Esophagus (tissue), 2 donors: ENCODE data around the gene NMNAT3. TPM values are rescaled to one million over a fixed set of nuclear protein-coding genes. Genes with fewer than 3 reads are reported as not detected.

ENCODE experiments used
- H3K27ac ChIP-seq, 2 donors: one replicate each; pipeline ENCODE4 v1.5.1; 2013; ENCODE audit warnings: low read depth in 2 of 2, mild to moderate bottlenecking in 2 of 2, inconsistent platforms in 1 of 2, low read length in 1 of 2, moderate library complexity in 1 of 2
- H3K27me3 ChIP-seq, 2 donors: one replicate each; pipeline ENCODE4 v1.6.1; 2013; ENCODE audit warnings: low read length in 2 of 2, control low read depth in 1 of 2, mild to moderate bottlenecking in 1 of 2; ENCODE audit not compliant: insufficient read depth in 2 of 2, control insufficient read depth in 1 of 2
- H3K36me3 ChIP-seq, 2 donors: one replicate each; pipeline ENCODE4 v1.6.1; 2013; ENCODE audit warnings: low read length in 1 of 2; ENCODE audit not compliant: control insufficient read depth in 2 of 2, insufficient read depth in 2 of 2
- H3K4me1 ChIP-seq, 2 donors: one replicate each; pipeline ENCODE4 v1.6.1; 2013; ENCODE audit warnings: low read length in 1 of 2; ENCODE audit not compliant: control insufficient read depth in 2 of 2, insufficient read depth in 2 of 2
- H3K4me3 ChIP-seq, 2 donors: one replicate each; pipeline ENCODE4 v1.5.1; 2013; ENCODE audit warnings: low read length in 2 of 2, mild to moderate bottlenecking in 2 of 2, low read depth in 1 of 2, moderate library complexity in 1 of 2
- H3K9me3 ChIP-seq, 2 donors: one replicate each; pipeline ENCODE4 v1.6.1; 2013; ENCODE audit warnings: mild to moderate bottlenecking in 2 of 2, low read depth in 1 of 2, low read length in 1 of 2, moderate library complexity in 1 of 2; ENCODE audit not compliant: control insufficient read depth in 2 of 2, insufficient read depth in 1 of 2
- WGBS, 2 donors: extraction: QIAGEN DNeasy Blood & Tissue Kit; methylation state at CpG; one replicate each; pipeline ENCODE4 v1.1.7; 2013; 5-methylcytosine and 5-hydroxymethylcytosine counted together
- polyA plus RNA-seq, 2 donors: library from polyadenylated mRNA; stranded (reverse); fragments of 200-250 nt; gene quantifications; one replicate each; pipeline ENCODE4 v1.2.3, GENCODE V29; 2013
- donor health status: healthy with polysubstance abuse.
- donor health status: Bipolar disorder and iron deficiency.

The NMNAT3 gene
- polyA plus RNA-seq, 2 donors = 2.1 to 4.6 TPM

- Histone ChIP-seq H3K4me1 (peaks cover 0 to 1% of the 10 kb centered on the region in 2 donors), H3K36me3 (no peaks in the 10 kb centered on the region), H3K27me3 (no peaks in the 10 kb centered on the region), H3K27ac (no peak overlapping the region), H3K4me3 (no peak overlapping the region), H3K9me3 (no peaks in the 10 kb centered on the region)
These were observed 130.1 kb downstream of the NMNAT3 start for GRCh38 chr3:139547666-139548065.

DNA sequence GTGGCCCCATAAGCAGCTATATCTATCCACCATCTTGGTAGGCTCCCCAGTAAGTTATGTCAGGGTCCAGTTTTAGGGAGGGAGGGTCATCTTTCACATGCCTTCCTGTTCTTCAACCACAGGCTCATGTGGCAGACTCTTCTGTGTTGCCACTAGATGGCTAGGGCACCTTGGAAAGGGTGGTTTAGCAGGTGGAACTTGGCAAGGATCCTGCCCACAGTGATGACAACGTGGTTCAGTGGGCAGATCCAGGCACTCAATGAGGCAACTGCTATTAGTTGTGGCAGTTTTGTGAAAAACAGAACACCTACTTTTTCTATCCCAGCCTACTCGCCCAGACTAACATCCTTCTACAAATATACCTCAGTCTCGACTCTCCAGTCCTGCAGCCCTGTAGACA is 131.0 kb downstream of the NMNAT3 start:
- H3K27me3 ChIP-seq = no peaks in the 10 kb centered on the region
- H3K36me3 ChIP-seq = no peaks in the 10 kb centered on the region
- no peak overlapping the region for H3K27ac ChIP-seq
- 79 to 81% methylated on average over 3 of the region's 3 CpGs for WGBS, 2 donors
- no peak overlapping the region for H3K4me3 ChIP-seq
- no peaks in the 10 kb centered on the region for H3K9me3 ChIP-seq
- no peaks in the 10 kb centered on the region for H3K4me1 ChIP-seq

DNA sequence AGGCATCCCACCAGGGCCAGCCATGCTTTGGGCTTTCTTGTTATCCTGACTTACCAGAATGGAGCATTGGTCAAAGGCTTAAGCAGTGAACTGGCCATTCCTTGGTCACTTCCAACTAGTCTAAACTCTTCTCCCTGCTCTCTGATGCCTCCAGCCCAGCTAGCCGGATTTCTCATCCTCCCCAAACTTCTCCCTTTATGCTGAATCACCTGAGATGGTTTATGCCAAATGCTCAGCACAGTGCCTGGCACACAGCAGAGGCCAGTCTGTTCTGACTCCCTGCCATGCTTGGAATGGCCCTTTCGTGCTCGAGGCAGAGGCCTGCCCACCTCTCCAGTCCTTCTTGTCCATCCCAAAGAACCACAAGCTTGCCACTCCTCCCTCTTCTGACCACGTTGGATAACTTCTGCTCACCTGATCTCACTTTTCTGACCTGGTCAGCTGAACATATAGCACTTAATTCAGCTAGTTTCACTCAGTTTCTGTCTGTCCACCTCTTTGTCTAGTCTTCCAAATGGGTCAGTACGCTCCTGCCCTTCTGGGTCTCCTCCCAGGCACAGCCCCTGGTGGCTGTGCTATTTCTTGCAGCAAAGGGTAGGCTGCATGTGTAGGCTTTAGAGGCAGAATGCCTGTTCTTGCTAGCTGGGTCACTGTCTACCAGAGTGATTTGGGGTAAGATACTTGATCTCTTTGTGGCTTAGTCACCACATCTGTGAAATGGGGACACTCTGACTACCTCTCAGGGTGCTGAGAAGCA is 136.1 kb downstream of the NMNAT3 start:
- Histone ChIP-seq H3K36me3 (no peaks in the 10 kb centered on the region), H3K4me1 (peaks cover 0 to 6% of the 10 kb centered on the region in 2 donors), H3K27ac (no peak overlapping the region), H3K27me3 (no peaks in the 10 kb centered on the region), H3K9me3 (no peaks in the 10 kb centered on the region), H3K4me3 (no peak overlapping the region)
- WGBS, 2 donors = 89 to 90% methylated on average over 5 of the region's 5 CpGs

DNA sequence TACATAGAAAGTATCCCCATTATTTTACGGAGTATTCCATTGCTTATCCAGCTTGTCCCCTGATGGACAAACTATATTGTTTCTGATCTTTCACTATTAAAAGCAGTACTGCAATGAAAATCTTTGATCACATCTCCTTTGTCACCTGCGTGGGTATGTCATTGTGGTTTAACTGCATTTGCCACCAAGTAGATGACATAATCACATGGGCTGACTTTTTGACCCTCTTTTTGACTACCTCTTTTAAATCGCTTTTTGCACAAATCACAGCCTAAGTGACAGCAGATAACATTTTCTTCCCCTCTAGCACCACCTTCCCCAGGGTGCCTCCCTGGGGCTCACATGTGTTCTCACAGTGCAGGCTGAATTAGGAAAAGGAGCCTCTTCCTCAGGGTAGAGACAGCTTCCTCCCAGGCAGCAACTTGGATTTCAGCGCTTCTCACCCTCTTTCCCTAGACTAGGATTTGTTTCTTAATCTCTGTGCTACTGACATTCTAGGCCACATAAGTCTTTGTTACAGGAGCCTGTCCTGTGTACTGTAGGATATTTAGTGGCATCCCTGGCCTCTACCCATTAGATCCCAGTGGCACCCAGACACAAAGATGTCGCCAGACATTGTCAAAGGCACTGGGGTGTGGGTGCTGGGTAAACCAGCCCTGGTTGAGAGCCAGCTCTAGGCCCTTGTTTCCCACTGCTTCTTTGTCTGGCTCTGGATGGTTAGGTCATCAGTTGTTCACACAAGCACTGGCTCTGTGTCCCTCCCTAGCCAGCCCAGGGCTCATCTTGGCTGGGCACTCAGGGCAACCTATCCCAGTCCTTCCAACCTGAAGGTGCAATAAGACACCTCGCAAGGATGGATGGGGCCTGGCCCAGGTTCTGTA is 136.9 kb downstream of the NMNAT3 start:
- 78 to 80% methylated on average over 6 of the region's 6 CpGs for WGBS, 2 donors
- H3K27me3 ChIP-seq = no peaks in the 10 kb centered on the region
- no peaks in the 10 kb centered on the region for H3K9me3 ChIP-seq
- H3K36me3 ChIP-seq = no peaks in the 10 kb centered on the region
- H3K4me3 ChIP-seq = no peak overlapping the region
- H3K27ac ChIP-seq = no peak overlapping the region
- peaks cover 0 to 6% of the 10 kb centered on the region in 2 donors for H3K4me1 ChIP-seq

DNA sequence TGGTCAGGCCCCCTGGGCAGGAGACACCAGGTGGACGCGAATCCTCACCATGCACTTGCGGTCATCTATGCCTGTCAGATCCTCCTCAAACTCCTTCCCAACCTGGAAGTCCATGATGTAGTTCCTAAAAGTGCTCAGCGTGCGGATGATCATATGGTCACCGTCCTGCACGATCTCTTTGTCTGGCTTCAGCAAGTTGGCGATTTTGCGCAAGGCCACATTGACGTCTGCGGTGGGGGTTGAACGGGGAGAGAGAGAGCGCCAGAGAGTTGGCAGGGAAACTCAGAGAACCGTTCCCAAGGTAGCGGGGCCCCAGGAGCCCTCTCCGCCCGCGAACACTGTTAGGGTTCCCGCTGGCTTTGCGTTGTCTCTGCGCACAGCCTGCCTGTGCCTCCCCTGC is 139.0 kb downstream of the NMNAT3 start:
- Histone ChIP-seq H3K36me3 (no peaks in the 10 kb centered on the region), H3K27ac (peak overlapping the region; percentile 46 to 74), H3K4me1 (peaks cover 4 to 19% of the 10 kb centered on the region in 2 donors), H3K9me3 (no peaks in the 10 kb centered on the region), H3K27me3 (no peaks in the 10 kb centered on the region), H3K4me3 (peak overlapping the region; percentile 63 to 75)
- 42 to 60% methylated on average over 21 of the region's 21 CpGs for WGBS, 2 donors

DNA sequence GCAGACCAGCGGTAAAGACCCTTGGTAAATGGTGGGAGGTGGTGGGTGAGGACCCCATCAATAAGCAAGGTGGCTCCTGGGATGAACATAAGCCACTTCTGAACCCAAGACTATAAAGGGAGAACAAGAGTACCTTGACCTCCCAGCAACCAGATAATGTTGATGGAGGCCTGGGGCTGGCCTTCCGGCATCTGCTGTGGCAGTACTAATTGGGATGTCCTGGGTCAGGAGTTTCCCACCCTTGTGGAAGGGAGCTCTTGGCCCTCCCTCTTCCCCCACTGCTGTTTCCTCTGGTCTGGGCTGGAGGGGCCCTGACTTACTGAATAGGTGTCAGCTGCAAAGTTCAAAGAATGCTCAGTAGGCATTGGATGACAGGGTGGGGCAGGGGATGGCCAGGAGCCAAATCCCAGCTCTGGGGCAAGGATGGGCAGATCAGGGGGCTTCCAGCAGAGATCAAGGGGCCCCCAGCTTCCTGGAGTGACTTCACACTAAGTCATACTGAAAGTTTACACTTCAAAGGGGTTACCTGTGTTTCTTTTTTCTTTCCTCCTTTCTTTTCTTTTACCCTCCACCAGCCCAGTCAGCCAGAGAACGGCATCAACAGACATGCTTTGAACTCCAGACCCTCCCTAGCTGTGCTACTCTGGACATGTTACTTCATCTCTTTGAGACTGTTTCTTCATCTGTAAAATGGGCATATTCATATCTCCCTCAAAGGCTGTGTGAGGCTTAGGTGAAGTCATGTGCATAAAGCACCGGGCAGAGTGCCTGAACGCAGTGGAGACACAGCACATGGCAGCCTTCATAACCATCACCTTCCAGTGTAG is 139.8 kb downstream of the NMNAT3 start:
- Histone ChIP-seq H3K4me1 (peaks cover 6 to 21% of the 10 kb centered on the region in 2 donors), H3K36me3 (no peaks in the 10 kb centered on the region), H3K9me3 (no peaks in the 10 kb centered on the region), H3K4me3 (no peak overlapping the region), H3K27ac (no peak overlapping the region), H3K27me3 (no peaks in the 10 kb centered on the region)
- 81 to 84% methylated on average over 5 of the region's 5 CpGs for WGBS, 2 donors

DNA sequence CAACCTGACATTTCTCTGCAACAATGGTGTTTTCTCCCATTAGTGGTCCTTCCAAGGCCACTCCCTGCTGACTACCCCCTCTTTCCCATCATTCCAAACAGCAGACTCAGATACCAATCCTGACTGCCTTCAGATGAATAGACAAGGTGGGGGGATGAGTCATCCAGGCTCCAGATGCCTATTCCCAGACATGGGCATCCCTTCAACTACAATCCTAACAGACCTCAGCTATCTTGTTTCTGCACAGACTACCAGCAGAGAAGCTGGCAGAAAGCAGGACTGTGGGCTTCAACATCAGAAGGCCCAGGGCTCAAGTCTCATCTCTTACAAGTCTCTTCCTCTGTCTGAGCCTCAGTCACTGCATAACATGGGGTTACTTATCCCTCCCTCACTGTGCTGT is 140.4 kb downstream of the NMNAT3 start:
- H3K9me3 ChIP-seq = no peaks in the 10 kb centered on the region
- H3K27me3 ChIP-seq = no peaks in the 10 kb centered on the region
- peak overlapping the region in 1 of 2 donors; percentile 42 for H3K27ac ChIP-seq
- H3K4me1 ChIP-seq = peaks cover 7 to 21% of the 10 kb centered on the region in 2 donors
- H3K36me3 ChIP-seq = no peaks in the 10 kb centered on the region
- no peak overlapping the region for H3K4me3 ChIP-seq

DNA sequence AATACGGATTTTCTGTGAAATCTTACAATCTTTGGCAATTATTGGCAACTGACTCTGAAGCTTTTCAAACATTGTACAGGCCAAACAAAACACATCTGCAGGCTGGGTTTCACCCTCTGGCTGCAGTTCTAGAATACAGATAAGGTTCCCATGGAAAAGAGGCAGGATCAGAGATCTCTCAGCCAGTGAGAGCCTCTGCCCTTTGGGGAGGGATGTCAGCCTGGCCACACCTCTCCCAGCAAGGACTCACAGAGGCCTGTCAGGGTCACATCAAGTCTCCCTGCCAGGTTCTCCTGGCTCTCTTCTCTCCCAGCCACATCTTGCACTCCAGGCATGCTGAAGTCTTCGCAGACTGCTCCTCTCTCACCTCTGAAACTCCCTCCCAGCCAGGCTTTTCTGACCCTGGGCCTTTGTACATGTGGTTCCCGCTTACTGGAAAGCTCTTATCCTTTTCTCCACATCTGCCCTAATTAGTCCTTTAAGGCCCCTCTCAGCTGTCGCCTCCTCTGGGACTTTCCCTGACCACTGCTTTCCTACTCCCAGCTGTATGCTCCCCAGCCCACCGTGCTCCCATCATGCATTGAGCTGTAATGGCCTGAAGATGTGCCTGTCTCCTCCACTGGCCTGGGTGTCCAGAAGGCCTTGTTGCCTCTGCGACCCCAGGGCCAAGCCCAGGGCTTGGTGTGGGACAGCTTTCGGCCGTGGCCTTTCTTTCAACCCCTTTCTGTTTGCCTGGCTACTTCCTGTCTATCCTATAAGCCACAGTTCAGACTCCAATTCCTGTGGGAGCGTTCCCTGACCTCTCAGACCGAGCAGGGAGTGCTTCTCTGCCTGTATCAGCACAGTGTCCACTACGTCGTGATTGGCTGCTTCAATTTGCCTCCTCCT is 142.5 kb downstream of the NMNAT3 start:
- WGBS, 2 donors = 48 to 63% methylated on average over 12 of the region's 12 CpGs
- Histone ChIP-seq H3K36me3 (no peaks in the 10 kb centered on the region), H3K4me3 (no peak overlapping the region), H3K27ac (peak overlapping the region; percentile 43 to 76), H3K9me3 (no peaks in the 10 kb centered on the region), H3K27me3 (no peaks in the 10 kb centered on the region), H3K4me1 (peaks cover 7 to 16% of the 10 kb centered on the region in 2 donors)

- peak overlapping the region; percentile 76 to 87 for H3K27ac ChIP-seq
- no peaks in the 10 kb centered on the region for H3K36me3 ChIP-seq
- no peak overlapping the region for H3K4me3 ChIP-seq
- peaks cover 7 to 18% of the 10 kb centered on the region in 2 donors for H3K4me1 ChIP-seq
- 41 to 62% methylated on average over 1 of the region's 1 CpG for WGBS, 2 donors
- no peaks in the 10 kb centered on the region for H3K27me3 ChIP-seq
- no peaks in the 10 kb centered on the region for H3K9me3 ChIP-seq
These were observed 143.3 kb downstream of the NMNAT3 start for GRCh38 chr3:139534455-139534812.
